Measurements from ENCODE around the gene TEX38.

DNA sequence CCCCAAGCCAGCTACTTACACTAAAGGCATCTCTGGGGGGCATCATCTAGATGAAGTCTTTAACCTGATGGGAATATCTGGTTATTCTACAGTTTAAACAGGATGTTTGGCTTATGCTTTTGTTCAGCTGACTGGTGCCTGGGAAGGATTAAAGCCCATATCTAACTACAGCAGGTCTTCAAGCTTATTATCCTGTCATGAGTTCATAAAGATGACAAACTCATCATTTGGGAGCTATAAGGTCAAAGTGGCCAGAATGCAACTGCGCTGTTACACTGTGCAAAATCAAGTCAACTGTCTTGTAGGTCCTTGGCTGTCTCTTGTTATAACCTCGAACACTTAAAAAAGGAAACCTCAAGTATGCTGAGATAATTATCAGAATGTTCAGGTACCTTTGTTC lies 36.4 kb upstream of the TEX38 start:
- TF ChIP-seq CTCF (conservative IDR thresholded peaks at IDR 0.05; ENCODE audit: low read depth in 2 of 2) (no peak), EZH2 (IDR thresholded peaks at IDR 0.05; ENCODE audit: low read depth, unreplicated experiment) (no peak), POLR2AphosphoS5 (IDR thresholded peaks at IDR 0.05; ENCODE audit: low read depth) (no peak), ZNF462 (CRISPR knock-in tag; IDR thresholded peaks at IDR 0.05) (no peak), EZH2phosphoT487 (IDR thresholded peaks at IDR 0.05; ENCODE audit: unreplicated experiment) (no peak), CREB1 (CRISPR knock-in tag; IDR thresholded peaks at IDR 0.05; ENCODE audit: low read depth) (no peak)
- TF ChIP-seq, protein P1, sequence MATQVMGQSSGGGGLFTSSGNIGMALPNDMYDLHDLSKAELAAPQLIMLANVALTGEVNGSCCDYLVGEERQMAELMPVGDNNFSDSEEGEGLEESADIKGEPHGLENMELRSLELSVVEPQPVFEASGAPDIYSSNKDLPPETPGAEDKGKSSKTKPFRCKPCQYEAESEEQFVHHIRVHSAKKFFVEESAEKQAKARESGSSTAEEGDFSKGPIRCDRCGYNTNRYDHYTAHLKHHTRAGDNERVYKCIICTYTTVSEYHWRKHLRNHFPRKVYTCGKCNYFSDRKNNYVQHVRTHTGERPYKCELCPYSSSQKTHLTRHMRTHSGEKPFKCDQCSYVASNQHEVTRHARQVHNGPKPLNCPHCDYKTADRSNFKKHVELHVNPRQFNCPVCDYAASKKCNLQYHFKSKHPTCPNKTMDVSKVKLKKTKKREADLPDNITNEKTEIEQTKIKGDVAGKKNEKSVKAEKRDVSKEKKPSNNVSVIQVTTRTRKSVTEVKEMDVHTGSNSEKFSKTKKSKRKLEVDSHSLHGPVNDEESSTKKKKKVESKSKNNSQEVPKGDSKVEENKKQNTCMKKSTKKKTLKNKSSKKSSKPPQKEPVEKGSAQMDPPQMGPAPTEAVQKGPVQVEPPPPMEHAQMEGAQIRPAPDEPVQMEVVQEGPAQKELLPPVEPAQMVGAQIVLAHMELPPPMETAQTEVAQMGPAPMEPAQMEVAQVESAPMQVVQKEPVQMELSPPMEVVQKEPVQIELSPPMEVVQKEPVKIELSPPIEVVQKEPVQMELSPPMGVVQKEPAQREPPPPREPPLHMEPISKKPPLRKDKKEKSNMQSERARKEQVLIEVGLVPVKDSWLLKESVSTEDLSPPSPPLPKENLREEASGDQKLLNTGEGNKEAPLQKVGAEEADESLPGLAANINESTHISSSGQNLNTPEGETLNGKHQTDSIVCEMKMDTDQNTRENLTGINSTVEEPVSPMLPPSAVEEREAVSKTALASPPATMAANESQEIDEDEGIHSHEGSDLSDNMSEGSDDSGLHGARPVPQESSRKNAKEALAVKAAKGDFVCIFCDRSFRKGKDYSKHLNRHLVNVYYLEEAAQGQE (IDR thresholded peaks at IDR 0.05; ENCODE audit: unreplicated experiment): no peak
